Gastroesophageal sphincter (tissue), 3 donors: ENCODE results near the gene DSPP.

Source experiments
- EP300 ChIP-seq: sonication (generic); formaldehyde crosslinking; IDR thresholded peaks from one replicate; pipeline ENCODE4 v1.6.1; 2017; ENCODE audit warnings: antibody characterized with exemption, mild to moderate bottlenecking
- POLR2A ChIP-seq, 2 donors: fragments of 450-650 bp; IDR thresholded peaks; one replicate each; pipeline ENCODE4 v1.6.1; 2017; ENCODE audit warnings: antibody characterized with exemption in 2 of 2, mild to moderate bottlenecking in 2 of 2, moderate library complexity in 1 of 2
- POLR2AphosphoS5 ChIP-seq: sonication (generic); formaldehyde crosslinking; IDR thresholded peaks from one replicate; pipeline ENCODE4 v1.6.1; 2017; ENCODE audit warnings: antibody characterized with exemption
- TF ChIP-seq, protein P1 (sequence below), 4 experiments: fragments of 200-600 bp in 2 of 4; fragments of 450-650 bp in 2 of 4; sonication (generic) in 1 of 4; IDR thresholded peaks; one replicate each; pipeline ENCODE4 v1.5.1; 2017 to 2019; ENCODE audit warnings: antibody characterized with exemption in 4 of 4, mild to moderate bottlenecking in 2 of 4, moderate library complexity in 2 of 4

GRCh38 chr4:87575408-87575807 lies 32.9 kb upstream of the DSPP start:
- no peak for TF ChIP-seq POLR2A (IDR thresholded peaks at IDR 0.05)
- no peak for TF ChIP-seq EP300
- TF ChIP-seq, protein P1, sequence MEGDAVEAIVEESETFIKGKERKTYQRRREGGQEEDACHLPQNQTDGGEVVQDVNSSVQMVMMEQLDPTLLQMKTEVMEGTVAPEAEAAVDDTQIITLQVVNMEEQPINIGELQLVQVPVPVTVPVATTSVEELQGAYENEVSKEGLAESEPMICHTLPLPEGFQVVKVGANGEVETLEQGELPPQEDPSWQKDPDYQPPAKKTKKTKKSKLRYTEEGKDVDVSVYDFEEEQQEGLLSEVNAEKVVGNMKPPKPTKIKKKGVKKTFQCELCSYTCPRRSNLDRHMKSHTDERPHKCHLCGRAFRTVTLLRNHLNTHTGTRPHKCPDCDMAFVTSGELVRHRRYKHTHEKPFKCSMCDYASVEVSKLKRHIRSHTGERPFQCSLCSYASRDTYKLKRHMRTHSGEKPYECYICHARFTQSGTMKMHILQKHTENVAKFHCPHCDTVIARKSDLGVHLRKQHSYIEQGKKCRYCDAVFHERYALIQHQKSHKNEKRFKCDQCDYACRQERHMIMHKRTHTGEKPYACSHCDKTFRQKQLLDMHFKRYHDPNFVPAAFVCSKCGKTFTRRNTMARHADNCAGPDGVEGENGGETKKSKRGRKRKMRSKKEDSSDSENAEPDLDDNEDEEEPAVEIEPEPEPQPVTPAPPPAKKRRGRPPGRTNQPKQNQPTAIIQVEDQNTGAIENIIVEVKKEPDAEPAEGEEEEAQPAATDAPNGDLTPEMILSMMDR (IDR thresholded peaks at IDR 0.05): no peak
- no peak for TF ChIP-seq POLR2AphosphoS5
